Upper lobe of left lung (tissue), 6 donors: ENCODE results near the gene GID8. TPM values are rescaled to one million over a fixed set of nuclear protein-coding genes. Genes with fewer than 3 reads are reported as not detected.
"Not testable (repeated sequence)": the region's sequence is repeated elsewhere in the genome, so short reads cannot be mapped to it uniquely, and the experiment has no call there.

Source experiments
- ATAC-seq, 2 donors: fragments of 200-7000 bp; cut with Tn5 transposase; one replicate each; pipeline ENCODE4 v1.9.1; 2022; ENCODE audit warnings: mild to moderate bottlenecking in 2 of 2, moderate library complexity in 2 of 2; ENCODE audit not compliant: low FRiP score in 2 of 2
- DNase-seq, 2 donors: peaks; one replicate each; pipeline ENCODE4 v3.0.0-alpha.2; 2019 to 2020
- H3K27ac ChIP-seq, 4 donors: fragments of 200-600 bp; sonication (generic); one replicate each; pipeline ENCODE4 v1.5.1; 2016 to 2019
- H3K27me3 ChIP-seq, 4 donors: fragments of 200-600 bp; sonication (generic); one replicate each; pipeline ENCODE4 v1.5.1; 2017 to 2019
- H3K36me3 ChIP-seq, 4 donors: fragments of 200-600 bp; sonication (generic); one replicate each; pipeline ENCODE4 v1.5.1; 2016 to 2019
- H3K4me1 ChIP-seq, 4 donors: fragments of 200-600 bp; sonication (generic); one replicate each; pipeline ENCODE4 v1.5.1; 2018 to 2019
- H3K4me3 ChIP-seq, 4 donors: fragments of 200-600 bp; sonication (generic); one replicate each; pipeline ENCODE4 v1.5.1; 2017 to 2019; ENCODE audit warnings: mild to moderate bottlenecking in 2 of 4, moderate library complexity in 1 of 4
- H3K9me3 ChIP-seq, 4 donors: fragments of 200-600 bp; sonication (generic); one replicate each; pipeline ENCODE4 v1.5.1; 2018 to 2019
- EP300 ChIP-seq, 4 donors: sonication (generic); formaldehyde crosslinking; IDR thresholded peaks; one replicate each; pipeline ENCODE4 v1.5.1; 2017; ENCODE audit warnings: antibody characterized with exemption in 4 of 4, control low read depth in 2 of 4
- POLR2A ChIP-seq, 4 donors: fragments of 450-650 bp; IDR thresholded peaks; one replicate each; pipeline ENCODE4 v1.5.1; 2016 to 2017; ENCODE audit warnings: antibody characterized with exemption in 4 of 4, mild to moderate bottlenecking in 2 of 4
- POLR2AphosphoS5 ChIP-seq, 2 donors: sonication (generic); formaldehyde crosslinking; IDR thresholded peaks; one replicate each; pipeline ENCODE4 v1.5.1; 2017; ENCODE audit warnings: antibody characterized with exemption in 2 of 2
- WGBS, 2 donors: methylation state at CpG; one replicate each; pipeline ENCODE4 v1.1.5; 2017 to 2018; 5-methylcytosine and 5-hydroxymethylcytosine counted together
- total RNA-seq, 6 donors: library from RNA; depleted of rRNA in 4 of 6; stranded (reverse); fragments of >200 nt in 4 of 6; gene quantifications; one replicate each; pipeline versions ENCODE4 v1.1.0 to v1.2.1, GENCODE V29; 2016 to 2021
- TF ChIP-seq, protein P1 (sequence below), 6 experiments: fragments of 450-650 bp in 4 of 6; fragments of 200-600 bp in 2 of 6; sonication (generic) in 2 of 6; IDR thresholded peaks; one replicate each; pipeline ENCODE4 v1.5.1; 2016 to 2019; ENCODE audit warnings: antibody characterized with exemption in 6 of 6
- donor health status: DM: no; HTN: no; CAD: no; lungs with moderate emphysema.
- donor health status: DM: no; HTN: yes; CAD: no; lungs with severe emphysema.

The GID8 gene
- total RNA-seq, 6 donors from 2014 or later = 18.6 to 33.2 (median 26.3) TPM

GRCh38 chr20:62957136-62958117, 19.5 kb downstream of the GID8 start:
- Histone ChIP-seq H3K9me3 (no peaks in the 10 kb centered on the region), H3K27me3 (no peaks in the 10 kb centered on the region), H3K4me3 (no peak overlapping the region), H3K27ac (no peak overlapping the region), H3K36me3 (no peaks in the 10 kb centered on the region), H3K4me1 (peaks cover 21 to 35% (median 23%) of the 10 kb centered on the region in 4 donors)
- ATAC-seq (no peak), DNase-seq (peak in 1 of 2 donors; percentile 58)
- 92 to 97% methylated on average over 26 to 36 of the region's 36 CpGs for WGBS, 2 donors
- TF ChIP-seq, protein P1, sequence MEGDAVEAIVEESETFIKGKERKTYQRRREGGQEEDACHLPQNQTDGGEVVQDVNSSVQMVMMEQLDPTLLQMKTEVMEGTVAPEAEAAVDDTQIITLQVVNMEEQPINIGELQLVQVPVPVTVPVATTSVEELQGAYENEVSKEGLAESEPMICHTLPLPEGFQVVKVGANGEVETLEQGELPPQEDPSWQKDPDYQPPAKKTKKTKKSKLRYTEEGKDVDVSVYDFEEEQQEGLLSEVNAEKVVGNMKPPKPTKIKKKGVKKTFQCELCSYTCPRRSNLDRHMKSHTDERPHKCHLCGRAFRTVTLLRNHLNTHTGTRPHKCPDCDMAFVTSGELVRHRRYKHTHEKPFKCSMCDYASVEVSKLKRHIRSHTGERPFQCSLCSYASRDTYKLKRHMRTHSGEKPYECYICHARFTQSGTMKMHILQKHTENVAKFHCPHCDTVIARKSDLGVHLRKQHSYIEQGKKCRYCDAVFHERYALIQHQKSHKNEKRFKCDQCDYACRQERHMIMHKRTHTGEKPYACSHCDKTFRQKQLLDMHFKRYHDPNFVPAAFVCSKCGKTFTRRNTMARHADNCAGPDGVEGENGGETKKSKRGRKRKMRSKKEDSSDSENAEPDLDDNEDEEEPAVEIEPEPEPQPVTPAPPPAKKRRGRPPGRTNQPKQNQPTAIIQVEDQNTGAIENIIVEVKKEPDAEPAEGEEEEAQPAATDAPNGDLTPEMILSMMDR (IDR thresholded peaks at IDR 0.05) = no peak
- TF ChIP-seq POLR2A (IDR thresholded peaks at IDR 0.05) (no peak), EP300 (IDR thresholded peaks at IDR 0.05) (no peak), POLR2AphosphoS5 (IDR thresholded peaks at IDR 0.05) (no peak)

DNA sequence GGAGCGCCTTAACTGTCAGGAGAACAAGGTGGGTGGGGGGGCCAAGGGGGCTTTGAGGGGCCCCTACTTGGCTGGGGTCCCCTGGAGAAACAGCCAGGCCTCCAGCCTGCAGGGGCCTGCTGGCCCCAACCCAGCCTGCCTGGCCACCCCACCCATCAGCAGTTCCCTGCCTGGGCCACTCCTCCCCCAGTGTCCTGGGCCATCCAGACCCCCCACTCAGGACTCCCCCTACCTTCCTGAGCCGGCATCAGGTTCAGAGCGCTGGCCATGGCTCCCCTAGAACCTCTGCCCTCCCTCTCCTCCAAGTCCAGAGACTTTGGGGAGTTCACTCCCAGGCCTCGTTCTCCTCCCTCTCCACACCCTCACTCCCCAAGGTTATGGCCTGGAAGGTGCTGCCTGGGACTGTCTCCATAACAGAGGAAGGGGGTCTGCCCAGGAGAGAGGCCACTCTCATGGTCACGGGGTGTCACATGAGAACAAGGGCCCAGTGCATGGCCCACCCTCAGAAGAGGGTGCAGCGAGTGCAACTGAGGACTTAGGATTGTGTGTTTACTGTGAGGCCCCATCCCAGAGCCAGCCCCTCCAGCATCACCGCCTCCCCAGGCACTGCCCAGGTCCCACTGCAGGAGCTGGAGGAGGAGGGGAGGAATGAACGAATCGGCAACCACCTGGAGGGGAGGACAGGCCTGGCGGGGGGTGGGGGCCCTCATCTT, 20.6 kb downstream of the GID8 start:
- Histone ChIP-seq H3K4me1 (peaks cover 10 to 24% (median 12%) of the 10 kb centered on the region in 4 donors), H3K36me3 (peaks cover 0 to 2% (median under 1%) of the 10 kb centered on the region in 4 donors), H3K4me3 (no peak overlapping the region), H3K9me3 (no peaks in the 10 kb centered on the region), H3K27ac (no peak overlapping the region), H3K27me3 (no peaks in the 10 kb centered on the region)
- DNase-seq (peak in 1 of 2 donors; percentile 27), ATAC-seq (no peak)
- WGBS, 2 donors = 78 to 96% methylated on average over 5 to 10 of the region's 10 CpGs
- no peak for TF ChIP-seq POLR2AphosphoS5 (IDR thresholded peaks at IDR 0.05)
- TF ChIP-seq, protein P1 (IDR thresholded peaks at IDR 0.05) = no peak
- no peak for TF ChIP-seq EP300 (IDR thresholded peaks at IDR 0.05)
- TF ChIP-seq POLR2A (IDR thresholded peaks at IDR 0.05) = no peak

GRCh38 chr20:62959101-62959971, 21.4 kb downstream of the GID8 start:
- Histone ChIP-seq H3K27ac (no peak overlapping the region), H3K4me1 (peaks cover 4 to 16% (median 5%) of the 10 kb centered on the region in 4 donors), H3K4me3 (no peak overlapping the region), H3K36me3 (peaks cover 0 to 9% (median 4%) of the 10 kb centered on the region in 4 donors), H3K27me3 (no peaks in the 10 kb centered on the region), H3K9me3 (no peaks in the 10 kb centered on the region)
- 56 to 83% methylated on average over 8 to 43 of the region's 43 CpGs for WGBS, 2 donors
- no peak for ATAC-seq
- DNase-seq = peak in 1 of 2 donors; percentile 69
- TF ChIP-seq EP300 (IDR thresholded peaks at IDR 0.05) (no peak), POLR2A (IDR thresholded peaks at IDR 0.05) (no peak), POLR2AphosphoS5 (IDR thresholded peaks at IDR 0.05) (no peak)
- TF ChIP-seq, protein P1 (IDR thresholded peaks at IDR 0.05) = no peak

- peaks cover 0 to 9% (median 4%) of the 10 kb centered on the region in 4 donors for H3K36me3 ChIP-seq
- no peak for TF ChIP-seq POLR2AphosphoS5 (IDR thresholded peaks at IDR 0.05)
- no peak for TF ChIP-seq POLR2A (IDR thresholded peaks at IDR 0.05)
- TF ChIP-seq, protein P1 (IDR thresholded peaks at IDR 0.05) = no peak
- no peak for TF ChIP-seq EP300 (IDR thresholded peaks at IDR 0.05)
- H3K27ac ChIP-seq = no peak overlapping the region
- DNase-seq = peak in 1 of 2 donors; percentile 53
- 90 to 93% methylated on average over 19 to 20 of the region's 20 CpGs for WGBS, 2 donors
- H3K27me3 ChIP-seq = no peaks in the 10 kb centered on the region
- no peaks in the 10 kb centered on the region for H3K9me3 ChIP-seq
- no peak for ATAC-seq
- no peak overlapping the region for H3K4me3 ChIP-seq
- H3K4me1 ChIP-seq = peaks cover 0 to 9% (median 0%) of the 10 kb centered on the region in 4 donors
Observed at GRCh38 chr20:62959998-62960436, 22.1 kb downstream of the GID8 start.

DNA sequence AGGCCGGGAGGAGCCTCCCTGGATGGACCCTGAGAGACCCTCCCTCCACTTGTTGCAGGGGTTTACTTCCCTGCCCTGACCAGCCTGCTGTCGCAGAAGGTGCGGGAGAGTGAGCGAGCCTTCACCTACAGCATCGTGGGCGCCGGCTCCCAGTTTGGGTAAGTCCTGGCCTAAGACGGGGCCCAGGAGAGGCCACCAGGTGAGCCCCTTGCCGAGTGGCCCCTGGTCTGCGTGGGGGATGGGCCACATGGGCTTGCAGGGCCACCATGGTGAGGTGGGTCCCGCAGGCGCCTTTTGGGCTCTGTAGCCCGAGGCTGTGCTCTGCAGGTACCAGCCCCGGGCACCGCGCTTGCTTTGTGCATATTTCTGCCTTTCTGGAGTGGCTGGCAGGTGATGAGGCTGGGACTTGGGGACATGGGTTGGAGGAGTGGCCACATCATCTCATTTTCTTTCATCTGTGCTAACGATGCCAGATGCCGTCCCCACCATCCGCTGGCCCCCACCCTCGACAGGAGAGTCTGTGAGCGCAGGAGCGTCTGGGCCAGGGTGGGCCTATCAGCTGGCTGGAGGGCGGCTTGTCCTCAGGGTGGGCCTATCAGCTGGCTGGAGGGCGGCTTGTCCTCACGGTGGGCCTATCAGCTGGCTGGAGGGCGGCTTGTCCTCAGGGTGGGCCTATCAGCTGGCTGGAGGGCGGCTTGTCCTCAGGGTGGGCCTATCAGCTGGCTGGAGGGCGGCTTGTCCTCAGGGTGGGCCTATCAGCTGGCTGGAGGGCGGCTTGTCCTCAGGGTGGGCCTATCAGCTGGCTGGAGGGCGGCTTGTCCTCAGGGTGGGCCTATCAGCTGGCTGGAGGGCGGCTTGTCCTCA, 22.7 kb downstream of the GID8 start:
- not testable (repeated sequence) for H3K27me3 ChIP-seq, H3K36me3 ChIP-seq, H3K27ac ChIP-seq, H3K4me1 ChIP-seq, H3K9me3 ChIP-seq, H3K4me3 ChIP-seq, ATAC-seq
- 84 to 87% methylated on average over 3 to 20 of the region's 31 CpGs for WGBS, 2 donors
- DNase-seq = peak in 1 of 2 donors; percentile 60
